Measurements from ENCODE around the gene TDRD12.

TDRD12 gene, protein sequence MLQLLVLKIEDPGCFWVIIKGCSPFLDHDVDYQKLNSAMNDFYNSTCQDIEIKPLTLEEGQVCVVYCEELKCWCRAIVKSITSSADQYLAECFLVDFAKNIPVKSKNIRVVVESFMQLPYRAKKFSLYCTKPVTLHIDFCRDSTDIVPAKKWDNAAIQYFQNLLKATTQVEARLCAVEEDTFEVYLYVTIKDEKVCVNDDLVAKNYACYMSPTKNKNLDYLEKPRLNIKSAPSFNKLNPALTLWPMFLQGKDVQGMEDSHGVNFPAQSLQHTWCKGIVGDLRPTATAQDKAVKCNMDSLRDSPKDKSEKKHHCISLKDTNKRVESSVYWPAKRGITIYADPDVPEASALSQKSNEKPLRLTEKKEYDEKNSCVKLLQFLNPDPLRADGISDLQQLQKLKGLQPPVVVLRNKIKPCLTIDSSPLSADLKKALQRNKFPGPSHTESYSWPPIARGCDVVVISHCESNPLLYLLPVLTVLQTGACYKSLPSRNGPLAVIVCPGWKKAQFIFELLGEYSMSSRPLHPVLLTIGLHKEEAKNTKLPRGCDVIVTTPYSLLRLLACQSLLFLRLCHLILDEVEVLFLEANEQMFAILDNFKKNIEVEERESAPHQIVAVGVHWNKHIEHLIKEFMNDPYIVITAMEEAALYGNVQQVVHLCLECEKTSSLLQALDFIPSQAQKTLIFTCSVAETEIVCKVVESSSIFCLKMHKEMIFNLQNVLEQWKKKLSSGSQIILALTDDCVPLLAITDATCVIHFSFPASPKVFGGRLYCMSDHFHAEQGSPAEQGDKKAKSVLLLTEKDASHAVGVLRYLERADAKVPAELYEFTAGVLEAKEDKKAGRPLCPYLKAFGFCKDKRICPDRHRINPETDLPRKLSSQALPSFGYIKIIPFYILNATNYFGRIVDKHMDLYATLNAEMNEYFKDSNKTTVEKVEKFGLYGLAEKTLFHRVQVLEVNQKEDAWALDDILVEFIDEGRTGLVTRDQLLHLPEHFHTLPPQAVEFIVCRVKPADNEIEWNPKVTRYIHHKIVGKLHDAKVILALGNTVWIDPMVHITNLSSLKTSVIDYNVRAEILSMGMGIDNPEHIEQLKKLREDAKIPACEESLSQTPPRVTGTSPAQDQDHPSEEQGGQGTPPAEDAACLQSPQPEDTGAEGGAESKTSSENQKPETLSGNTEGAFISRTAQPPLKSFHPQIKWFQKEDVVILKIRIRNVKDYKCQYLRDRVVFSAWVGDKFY (N-terminal part only)

DNA sequence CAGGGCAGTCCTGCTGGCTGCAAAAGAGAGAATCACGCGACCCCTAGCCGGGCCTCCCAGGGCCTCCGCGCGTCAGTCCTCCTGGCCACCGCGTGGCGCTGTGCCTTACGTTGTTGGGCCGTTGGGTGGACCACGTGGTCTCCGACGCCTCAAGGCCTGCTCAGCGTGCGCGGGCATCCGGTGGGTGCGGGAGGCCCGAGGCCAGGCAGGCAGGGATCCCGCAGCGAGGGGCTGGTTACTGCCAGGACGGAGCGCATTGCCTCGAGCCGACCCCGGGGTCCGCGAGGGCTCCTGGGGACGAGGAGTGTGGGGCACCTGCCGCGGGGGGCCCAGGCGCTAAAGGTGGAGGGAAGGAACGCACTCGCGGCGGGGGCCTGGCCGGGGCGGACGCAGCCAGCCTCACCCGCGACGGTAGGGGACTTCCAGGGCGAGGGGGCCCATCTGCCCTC lies at the start of gene TDRD12:
TDRD12 (plus strand) TSS at position 157 of the 449 bp plus-strand sequence. CDS start 306 bp downstream, outside the sequence.
- no peak for DNase-seq (ENCODE audit: low spot score)

DNA sequence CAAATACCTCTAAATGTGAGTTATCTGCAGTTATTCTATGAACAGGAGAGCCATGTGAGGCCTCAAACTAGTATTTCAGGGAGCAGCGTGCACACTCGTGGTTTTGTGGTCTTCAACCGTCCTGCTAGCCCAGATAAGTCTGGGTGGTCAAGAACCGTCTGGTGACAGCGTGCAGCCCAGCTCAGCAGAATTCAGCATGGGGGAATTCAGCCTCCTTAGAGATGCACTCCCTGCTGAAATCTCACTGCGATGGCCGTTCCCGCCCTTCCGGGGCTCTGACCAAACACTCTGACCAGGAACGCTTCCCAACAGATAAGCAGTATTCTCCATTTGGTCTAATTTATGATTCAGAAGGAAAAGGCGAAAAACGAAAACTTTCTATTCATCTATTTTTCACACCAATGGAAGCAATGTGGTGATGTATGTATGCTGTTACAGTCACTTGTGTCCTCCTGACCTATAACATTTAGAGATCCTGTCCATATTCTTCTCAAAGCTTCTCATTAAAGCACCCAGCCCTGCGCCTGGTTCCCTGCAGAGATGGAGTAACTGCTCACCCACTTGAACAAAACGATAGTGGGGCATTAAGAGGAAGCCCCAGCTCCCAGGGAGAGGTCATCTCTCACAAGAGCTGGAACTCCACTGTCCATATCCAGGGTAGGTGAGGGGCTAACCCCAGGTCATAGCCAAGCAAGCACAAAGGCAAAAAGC lies 47.5 kb upstream of the TDRD12 start:
- DNase-seq (ENCODE audit: low spot score), result no peak

DNA sequence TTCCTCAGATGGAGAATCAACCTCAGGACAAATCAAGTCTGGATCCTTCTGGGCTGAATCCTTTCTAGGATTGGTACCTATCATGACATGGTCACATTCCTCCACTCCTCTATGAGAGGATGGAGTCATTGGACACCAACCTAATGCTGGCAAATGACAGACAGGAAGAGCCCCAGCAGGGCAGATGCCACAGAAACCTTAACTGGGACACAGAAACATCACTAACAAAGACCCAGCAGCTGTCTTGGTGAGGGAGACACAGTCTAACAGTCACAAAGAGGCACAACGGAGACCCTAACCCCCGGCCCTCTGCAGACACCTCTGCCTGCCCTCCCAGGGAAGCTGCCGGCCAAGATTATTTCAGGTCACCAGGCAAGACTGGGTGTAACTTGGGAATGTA lies 46.7 kb upstream of the TDRD12 start:
- no peak for DNase-seq (ENCODE audit: low spot score)

DNA sequence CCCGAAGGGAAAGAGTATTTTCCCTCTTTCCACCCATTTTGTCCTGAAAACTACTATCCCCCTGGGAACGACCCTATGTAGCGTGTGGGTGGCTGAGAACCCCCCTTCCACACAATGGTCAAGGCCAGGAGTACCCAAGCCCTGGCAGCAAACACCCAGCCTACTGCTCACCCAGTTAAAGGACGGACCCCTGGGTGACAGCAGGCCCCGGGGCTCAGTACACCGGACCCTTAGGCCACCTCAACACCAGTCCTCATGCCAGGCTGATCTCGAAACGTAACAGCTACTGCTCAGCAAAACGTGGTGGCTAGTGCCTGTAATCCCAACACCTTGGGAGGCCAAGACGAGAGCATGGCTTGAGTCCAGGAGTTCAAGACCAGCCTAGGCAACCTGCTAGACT lies 46.0 kb upstream of the TDRD12 start:
- no peak for DNase-seq (ENCODE audit: low spot score)

DNA sequence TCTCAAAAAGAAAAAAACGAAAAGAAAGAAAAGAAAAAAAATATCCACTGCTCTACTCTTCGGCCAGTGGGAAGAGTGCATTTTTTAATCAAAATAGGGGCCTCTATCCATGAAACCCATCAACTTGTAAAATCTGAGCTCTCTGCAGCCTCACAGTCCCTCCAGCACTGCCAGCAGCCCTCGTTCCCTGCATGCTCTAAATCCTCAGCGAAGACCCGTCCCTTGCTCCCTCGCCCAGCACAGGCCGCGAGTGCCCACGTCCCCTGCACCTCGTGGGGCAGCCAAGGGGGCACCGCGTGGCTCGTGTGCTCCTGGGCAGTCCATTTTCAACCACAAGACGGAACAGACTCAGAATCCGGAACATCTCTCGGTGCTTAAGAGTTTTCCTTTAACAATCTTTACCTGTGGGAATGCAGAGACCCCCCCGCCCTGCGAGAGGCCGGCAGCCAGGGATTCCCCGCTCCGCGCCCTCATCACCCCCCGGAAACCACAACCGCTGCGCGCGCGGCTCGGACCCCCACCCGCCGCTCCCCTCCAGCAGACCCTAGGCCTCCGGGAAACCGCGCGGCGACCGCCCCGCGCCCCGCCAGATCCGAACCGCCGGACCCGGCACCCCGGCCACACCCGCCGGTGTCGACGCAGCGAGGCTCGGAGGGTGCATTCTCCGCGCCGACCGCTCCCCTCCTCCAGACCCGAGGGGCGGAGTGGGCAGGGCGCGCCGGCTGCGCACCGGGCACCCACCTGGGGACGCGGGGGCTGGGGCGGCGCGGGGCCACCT lies 45.2 kb upstream of the TDRD12 start:
- no peak for DNase-seq (ENCODE audit: low spot score)

DNA sequence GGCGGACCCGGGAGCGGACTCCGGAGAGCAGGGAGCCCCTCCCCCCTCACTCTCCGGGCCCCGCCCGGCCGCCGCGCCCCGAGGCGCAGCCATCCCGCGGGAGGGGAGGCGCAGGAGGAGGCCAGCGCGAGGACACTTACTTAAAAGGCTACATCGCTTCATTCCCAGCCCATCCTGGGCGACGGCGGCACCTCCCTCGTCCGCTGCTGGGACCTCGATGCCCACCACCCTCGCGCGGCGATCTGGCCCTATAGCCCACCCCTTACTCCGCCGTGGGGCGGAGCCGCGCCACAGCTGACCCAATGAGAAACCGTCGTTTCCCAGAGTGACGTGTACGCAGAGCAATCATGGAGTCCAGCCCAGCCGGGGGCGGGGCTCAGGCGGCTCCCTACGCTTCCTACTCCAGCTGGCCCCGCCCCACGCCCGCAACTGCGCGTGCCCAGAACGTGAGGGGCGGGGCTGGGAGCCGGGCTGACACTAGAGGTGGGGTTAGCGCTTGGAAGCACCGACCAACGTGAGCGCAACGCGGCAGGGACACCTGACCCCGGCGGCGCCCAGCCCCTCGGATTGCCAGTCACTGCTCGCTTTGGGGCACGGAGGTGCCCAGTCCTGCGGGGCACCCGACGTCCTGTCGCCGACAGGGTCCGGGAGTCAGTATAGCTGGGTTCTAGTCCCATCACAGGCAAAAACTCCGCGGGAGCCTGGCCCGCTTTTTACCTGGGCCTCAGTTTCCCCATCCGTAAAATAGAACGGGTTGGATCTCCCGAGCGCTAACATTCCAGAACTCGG lies 44.4 kb upstream of the TDRD12 start, which contains the start of gene ANKRD27:
ANKRD27 (minus strand) TSS at position 250 of the 789 bp plus-strand sequence. CDS start 16,165 bp downstream, outside the sequence.
- DNase-seq (ENCODE audit: low spot score), result peak; percentile 97

DNA sequence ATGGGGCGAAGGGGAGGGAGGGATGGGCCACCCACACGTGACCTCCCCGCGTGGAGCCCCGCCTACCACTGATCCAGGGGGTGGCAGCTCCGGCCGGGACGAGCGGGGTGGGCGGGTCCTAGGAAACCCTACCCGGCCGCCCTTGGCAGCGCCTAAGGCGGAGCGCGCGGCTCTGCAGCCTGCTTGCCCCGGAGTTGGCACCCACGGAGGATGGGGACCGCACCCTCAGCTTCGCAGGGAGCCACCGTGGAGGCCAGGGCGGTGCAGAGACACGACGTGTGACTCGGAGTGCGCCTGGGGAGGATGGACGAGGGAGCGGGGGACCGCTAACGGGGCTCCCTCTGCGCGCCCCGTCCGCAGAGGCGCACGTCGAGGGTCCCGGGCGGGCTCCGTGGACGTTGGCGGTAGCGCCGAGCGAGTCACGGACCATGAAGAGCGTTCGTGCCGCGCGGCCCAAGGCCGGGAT lies 43.8 kb upstream of the TDRD12 start, which contains the start of gene RGS9BP:
RGS9BP (plus strand) TSS at position 129 of the 466 bp plus-strand sequence. CDS start 416 bp downstream, outside the sequence.
- DNase-seq (ENCODE audit: low spot score), result peak; percentile 42

DNA sequence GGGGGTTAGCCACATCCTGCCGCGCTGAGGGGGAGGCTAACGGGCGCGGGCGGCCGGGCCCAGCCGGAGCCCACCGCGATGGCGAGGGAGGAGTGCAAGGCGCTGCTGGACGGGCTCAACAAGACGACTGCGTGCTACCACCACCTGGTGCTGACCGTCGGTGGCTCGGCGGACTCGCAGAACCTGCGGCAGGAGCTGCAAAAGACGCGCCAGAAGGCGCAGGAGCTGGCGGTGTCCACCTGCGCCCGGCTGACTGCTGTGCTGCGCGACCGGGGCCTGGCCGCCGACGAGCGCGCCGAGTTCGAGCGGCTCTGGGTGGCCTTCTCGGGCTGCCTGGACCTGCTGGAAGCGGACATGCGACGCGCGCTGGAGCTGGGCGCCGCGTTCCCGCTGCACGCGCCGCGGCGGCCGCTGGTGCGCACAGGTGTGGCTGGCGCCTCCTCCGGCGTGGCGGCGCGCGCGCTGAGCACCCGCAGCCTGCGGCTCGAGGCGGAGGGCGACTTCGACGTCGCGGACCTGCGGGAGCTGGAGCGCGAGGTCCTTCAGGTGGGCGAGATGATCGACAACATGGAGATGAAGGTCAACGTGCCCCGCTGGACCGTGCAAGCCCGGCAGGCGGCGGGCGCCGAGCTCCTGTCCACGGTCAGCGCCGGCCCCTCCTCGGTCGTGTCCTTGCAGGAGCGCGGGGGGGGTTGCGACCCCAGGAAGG lies 43.2 kb upstream of the TDRD12 start:
- no peak for DNase-seq (ENCODE audit: low spot score)

DNA sequence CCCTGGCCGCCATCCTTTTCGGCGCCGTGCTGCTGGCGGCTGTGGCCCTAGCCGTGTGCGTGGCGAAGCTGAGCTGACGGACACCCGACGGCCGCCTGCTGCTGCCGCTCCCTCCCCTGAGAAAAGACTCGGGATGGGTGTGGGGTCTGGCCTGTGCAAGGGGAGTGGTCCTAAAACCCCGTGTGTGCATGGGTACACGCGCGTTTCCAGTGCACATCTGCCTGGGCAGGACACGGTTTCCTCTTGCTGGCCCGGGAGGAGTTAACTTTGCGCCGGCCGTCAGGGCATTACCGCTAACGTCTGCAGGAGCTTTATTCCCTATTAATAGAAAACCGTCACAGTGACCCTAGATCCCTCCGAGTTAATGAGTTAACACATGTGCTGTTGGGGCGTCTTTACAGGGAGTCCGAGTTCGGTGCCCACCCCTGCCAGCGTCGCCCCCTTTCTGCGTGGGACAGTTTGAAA lies 42.6 kb upstream of the TDRD12 start:
- DNase-seq (ENCODE audit: low spot score), result no peak

DNA sequence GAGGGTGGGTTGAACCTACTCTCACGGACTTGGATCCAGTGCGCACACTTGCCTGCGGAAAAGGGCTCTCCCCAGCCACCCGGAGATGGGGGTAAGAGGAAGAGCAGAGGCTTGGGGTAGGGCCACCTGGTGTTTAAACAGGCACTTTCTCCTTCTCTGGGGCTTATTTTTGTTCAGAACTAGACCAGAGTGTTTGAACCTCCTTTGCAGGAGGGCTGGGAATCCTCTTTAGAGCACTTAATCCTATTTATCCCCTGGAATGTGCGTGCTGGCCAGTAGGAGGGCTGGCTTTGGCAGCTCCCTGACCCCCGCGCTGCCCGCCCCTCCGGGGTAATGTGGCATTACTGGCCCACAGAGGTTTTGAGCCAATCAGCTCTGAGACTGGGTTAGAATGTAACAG lies 41.9 kb upstream of the TDRD12 start:
- DNase-seq (ENCODE audit: low spot score), result no peak

DNA sequence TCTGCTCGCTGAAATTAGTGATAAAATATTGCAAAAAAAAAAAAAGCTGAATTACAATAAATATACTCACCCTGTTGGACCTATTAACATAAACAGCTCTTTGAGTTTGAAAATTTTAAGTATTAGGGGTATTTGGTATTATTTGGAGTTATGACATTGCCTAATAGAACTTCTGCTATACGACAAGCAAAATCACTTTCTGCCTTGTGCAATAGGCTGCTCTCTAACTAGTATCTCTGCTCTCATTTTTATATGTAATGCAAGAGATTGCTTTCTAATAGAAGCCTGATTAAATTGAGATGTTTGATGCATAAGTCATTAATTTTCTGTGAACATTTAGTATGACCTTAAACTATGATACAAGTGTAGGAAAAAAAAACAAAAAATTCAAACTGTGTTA lies 38.6 kb upstream of the TDRD12 start:
- DNase-seq (ENCODE audit: low spot score), result no peak

DNA sequence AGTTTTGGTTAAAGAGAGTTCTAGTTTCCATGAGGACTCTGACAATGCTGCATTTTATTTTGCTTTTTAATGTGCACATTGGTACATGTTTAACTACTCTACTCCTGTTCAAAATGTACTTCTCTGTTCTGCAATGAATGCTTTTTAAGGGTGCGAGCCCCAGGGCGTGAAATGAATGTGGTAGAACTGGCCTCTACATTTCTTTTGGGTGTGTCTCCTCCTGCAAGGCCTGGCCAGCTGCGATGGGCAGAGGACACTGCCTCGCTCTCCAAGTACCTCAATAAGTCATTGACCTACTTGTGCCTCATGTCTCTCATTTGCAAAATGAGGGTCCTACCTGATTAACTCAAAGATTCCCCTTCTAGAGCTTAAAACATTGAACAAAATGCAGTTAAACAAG lies 37.2 kb upstream of the TDRD12 start:
- no peak for DNase-seq (ENCODE audit: low spot score)

DNA sequence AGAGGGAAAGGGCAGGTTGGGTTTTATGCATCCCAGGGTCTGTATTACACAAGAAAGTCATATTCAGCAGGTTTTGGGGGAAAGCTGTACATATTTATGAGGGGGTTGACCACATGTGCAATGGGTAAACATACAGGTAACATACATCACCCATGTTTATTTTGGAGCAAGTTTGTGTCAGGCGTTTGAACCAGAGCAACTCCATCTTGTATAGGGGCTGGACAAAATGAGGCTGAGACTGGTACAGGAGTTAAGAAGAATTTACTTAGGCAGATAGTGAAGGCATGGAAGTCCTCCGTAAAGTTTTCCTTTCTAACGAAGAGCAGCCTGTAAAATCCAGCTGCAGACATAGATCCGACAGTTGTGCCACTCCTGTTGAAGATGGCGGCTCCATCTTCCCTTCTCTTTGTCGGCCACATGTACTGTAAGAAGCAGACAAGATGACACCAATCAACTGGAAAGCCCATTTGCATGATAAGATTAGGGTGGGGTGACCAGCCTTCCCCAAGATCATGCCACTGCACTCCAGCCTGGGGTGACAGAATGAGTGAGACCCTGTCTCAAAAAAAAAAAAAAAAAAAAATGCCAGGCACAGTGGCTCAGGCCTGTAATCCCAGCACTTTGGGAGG lies 32.6 kb upstream of the TDRD12 start:
- DNase-seq (ENCODE audit: low spot score), result no peak

DNA sequence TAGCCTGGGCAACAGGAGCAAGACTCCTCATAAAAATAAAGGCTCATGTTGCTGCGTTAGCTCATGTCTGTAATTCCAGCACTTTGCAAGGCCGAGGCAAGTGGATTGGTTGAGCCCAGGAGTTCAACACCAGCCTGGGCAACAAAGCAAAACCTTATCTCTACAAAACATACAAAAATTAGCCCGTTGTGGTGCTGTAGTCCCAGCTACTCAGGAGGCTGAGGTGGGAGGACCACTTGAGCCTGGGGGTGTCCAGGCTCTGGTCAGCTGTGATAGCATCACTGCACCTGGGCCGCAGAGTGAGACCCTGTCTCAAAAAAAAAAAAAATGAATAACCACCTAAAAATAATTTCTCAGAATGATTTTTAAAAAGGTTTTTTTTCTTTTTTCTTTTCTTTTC lies 31.9 kb upstream of the TDRD12 start:
- no peak for DNase-seq (ENCODE audit: low spot score)

DNA sequence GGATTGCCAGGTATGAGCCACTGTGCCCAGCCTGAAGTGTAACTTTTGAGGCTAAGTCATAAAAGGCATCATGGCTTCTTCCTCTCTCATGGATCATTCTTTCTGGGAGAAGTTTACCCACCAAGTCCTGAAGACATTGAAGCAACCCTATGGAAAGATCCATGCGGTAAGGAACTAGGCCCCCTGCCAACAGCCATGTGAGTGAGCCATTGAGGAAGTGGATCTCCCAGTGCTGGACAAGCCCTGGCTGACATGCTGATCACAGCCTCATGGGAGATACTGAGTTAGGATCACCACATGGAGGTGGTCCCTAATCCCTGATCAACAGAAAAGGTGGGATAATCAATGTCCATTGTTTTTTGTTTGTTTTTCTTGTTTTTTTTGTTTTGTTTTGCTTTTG lies 31.3 kb upstream of the TDRD12 start:
- DNase-seq (ENCODE audit: low spot score), result no peak

DNA sequence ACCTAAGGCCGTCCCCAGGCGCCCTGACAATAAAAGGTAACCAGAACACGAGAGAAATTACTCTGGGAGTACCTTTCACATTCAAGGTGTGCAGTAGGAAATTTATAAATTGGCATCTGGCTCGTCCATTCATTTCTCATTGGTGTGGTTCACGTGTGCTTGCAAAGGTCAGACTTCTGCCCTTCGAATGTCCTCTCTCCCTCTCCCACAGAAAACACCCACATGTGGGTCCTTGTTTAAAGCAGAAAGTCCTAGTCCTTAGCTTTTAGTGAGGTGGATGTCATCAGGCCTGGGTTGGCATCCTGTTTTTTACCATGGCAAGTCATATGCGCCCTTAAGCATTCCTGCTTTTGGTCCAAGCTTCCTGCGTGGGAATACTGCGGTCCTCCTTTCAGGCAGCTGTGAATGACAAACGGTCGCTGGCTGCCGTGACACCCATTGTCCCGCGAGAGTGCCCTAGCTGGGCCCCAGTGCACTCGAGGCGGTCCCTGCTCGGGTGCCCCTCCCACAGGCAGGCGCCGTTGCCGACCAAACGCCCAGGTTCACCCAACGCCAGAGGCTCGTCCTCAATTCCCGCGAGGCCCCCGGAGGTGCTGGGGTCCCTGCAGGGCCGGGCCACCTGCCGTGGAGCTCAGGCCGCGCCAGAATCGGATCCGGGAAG lies 28.1 kb upstream of the TDRD12 start, which contains the start of gene NUDT19:
NUDT19 (plus strand) TSS at position 531 of the 661 bp plus-strand sequence. CDS start 140 bp downstream, outside the sequence.
- peak; percentile 71 for DNase-seq (ENCODE audit: low spot score)

DNA sequence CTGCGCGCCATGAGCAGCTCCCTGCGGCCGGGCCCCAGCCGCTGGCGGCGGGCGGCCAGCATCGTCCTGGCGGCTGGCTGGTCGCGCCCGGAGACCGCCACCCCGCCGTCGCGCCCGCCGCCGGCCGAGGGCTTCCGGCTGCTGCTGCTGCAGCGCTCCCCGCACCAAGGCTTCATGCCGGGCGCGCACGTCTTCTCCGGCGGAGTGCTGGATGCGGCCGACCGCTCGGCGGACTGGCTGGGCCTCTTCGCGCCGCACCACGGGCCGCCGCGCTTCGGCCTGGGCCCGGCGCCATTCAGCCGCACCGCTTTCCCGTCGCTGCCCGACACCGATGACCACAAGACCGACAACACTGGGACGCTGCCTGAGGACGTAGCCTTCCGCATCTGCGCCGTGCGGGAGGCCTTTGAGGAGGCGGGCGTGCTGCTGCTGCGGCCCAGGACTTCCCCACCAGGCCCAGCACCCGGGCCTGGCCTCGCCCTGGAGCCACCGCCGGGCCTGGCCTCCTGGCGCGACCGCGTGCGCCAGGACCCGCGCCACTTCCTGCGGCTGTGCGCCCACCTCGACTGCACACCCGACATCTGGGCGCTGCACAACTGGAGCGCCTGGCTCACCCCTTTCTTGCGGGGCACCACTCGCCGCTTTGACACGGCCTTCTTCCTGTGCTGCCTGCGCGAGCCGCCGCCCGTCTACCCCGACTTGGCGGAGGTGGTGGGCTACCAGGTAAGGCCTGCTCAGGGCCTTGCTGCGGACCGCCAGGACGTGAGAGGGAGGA lies 27.4 kb upstream of the TDRD12 start:
- peak; percentile 43 for DNase-seq (ENCODE audit: low spot score)
